HEK293T (cell line): ENCODE results near the gene AKR1C2.
"Not testable (repeated sequence)": the region's sequence is repeated elsewhere in the genome, so short reads cannot be mapped to it uniquely, and the experiment has no call there.

Experiments used
- CTCF ChIA-PET: fragments of 350-600 bp; formaldehyde crosslinking; extraction: SDS; loops from one replicate; lab custom pipeline; 2021; ENCODE audit warnings: antibody characterized with exemption, inconsistent platforms; lab: Yijun Ruan, JAX
- POLR2A ChIA-PET: fragments of 350-600 bp; formaldehyde crosslinking; extraction: SDS; loops from one replicate; lab custom pipeline; 2020; ENCODE audit warnings: antibody characterized with exemption, inconsistent platforms; lab: Yijun Ruan, JAX
- DNase-seq: peaks from one replicate; pipeline ENCODE4 v3.0.0; 2012; ENCODE audit warnings: mixed read lengths; ENCODE audit errors: extremely low spot score
- ARNT ChIP-seq: fragments of 450-650 bp; IDR thresholded peaks from 2 replicates; pipeline ENCODE4 v1.6.1; 2017; ENCODE audit warnings: mild to moderate bottlenecking
- BHLHE40 ChIP-seq: fragments of 450-650 bp; IDR thresholded peaks from 2 replicates; pipeline ENCODE4 v1.6.1; 2016; ENCODE audit warnings: mild to moderate bottlenecking, moderate library complexity, borderline replicate concordance
- CTBP1 ChIP-seq: fragments of 450-650 bp; IDR thresholded peaks from 2 replicates; pipeline ENCODE4 v1.6.1; 2016; ENCODE audit warnings: borderline replicate concordance
- ELF4 ChIP-seq: fragments of 450-650 bp; IDR thresholded peaks from 2 replicates; pipeline ENCODE4 v1.6.1; 2017; ENCODE audit warnings: antibody characterized with exemption
- FOXA1 ChIP-seq: fragments of 450-650 bp; IDR thresholded peaks from 2 replicates; pipeline ENCODE4 v1.6.1; 2016; ENCODE audit warnings: mild to moderate bottlenecking
- FOXK2 ChIP-seq: fragments of 450-650 bp; IDR thresholded peaks from 2 replicates; pipeline ENCODE4 v1.6.1; 2016; ENCODE audit warnings: mild to moderate bottlenecking
- FOXM1 ChIP-seq: fragments of 450-650 bp; IDR thresholded peaks from 2 replicates; pipeline ENCODE4 v1.6.1; 2017; ENCODE audit warnings: mild to moderate bottlenecking, borderline replicate concordance
- HDGF ChIP-seq: fragments of 450-650 bp; IDR thresholded peaks from 2 replicates; pipeline ENCODE4 v1.6.1; 2017; ENCODE audit warnings: antibody characterized with exemption, borderline replicate concordance
- L3MBTL2 ChIP-seq: fragments of 450-650 bp; conservative IDR thresholded peaks from 2 replicates; pipeline ENCODE4 v1.6.1; 2016; ENCODE audit warnings: mild to moderate bottlenecking
- LEF1 ChIP-seq: fragments of 450-650 bp; IDR thresholded peaks from 2 replicates; pipeline ENCODE4 v1.6.1; 2017; ENCODE audit warnings: mild to moderate bottlenecking, borderline replicate concordance
- NFRKB ChIP-seq: fragments of 450-650 bp; IDR thresholded peaks from 2 replicates; pipeline ENCODE4 v1.6.1; 2016; ENCODE audit warnings: mild to moderate bottlenecking, moderate library complexity
- SP1 ChIP-seq: fragments of 450-650 bp; IDR thresholded peaks from 2 replicates; pipeline ENCODE4 v1.6.1; 2017
- SUZ12 ChIP-seq: fragments of 450-650 bp; IDR thresholded peaks from 2 replicates; pipeline ENCODE4 v1.6.1; 2016; ENCODE audit warnings: mild to moderate bottlenecking
- TARDBP ChIP-seq: fragments of 450-650 bp; IDR thresholded peaks from 2 replicates; pipeline ENCODE4 v1.6.1; 2016
- ZNF384 ChIP-seq: fragments of 450-650 bp; IDR thresholded peaks from 2 replicates; pipeline ENCODE4 v1.6.1; 2016
- TF ChIP-seq, protein P1 (sequence below): fragments of 450-650 bp; IDR thresholded peaks from 2 replicates; pipeline ENCODE4 v1.6.1; 2016

Gene AKR1C2

DNA sequence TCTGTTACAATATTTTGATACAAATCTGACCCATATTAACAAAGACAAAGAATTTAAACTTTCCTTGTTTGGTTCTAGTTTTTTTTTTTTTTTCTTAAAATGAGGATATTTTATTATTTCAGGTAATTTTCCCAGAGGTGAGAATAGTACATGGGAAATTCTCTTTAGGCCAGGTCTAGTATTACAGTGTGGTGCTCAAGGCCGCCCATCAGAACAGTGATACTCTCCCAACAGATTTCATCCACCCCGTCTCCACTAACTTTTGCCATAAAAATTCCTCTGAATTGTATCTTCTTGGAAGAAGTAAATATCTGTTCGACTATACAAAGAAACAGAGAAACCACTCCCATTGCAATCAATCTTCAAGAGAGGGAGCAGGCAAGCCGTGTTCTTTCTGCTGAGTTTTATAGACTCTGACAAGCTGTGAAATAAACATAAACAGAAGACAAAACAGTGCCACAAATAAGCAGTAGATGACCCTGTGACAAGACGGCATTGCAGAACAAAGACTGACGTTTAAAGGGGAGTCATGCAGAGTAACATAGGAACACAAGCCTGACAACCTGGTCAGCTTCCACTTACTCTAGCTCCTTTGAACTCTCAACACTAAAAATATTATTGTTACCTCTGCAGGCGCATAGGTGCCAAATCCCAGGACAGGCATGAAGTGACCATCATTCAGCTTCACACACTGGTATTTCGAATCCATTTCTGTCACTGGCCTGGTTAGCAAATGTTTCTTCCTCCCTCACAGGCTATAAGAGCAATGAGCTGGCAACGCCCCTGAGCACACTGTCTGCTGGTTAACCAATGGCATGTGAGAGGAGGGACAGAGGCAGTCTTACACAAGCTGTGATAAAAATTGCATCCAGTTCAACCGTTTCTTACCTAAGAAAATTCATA, at the start of gene AKR1C2:
Gene AKR1C2, minus strand, starts transcription at position 731 of the 903 bp plus-strand sequence. Its CDS starts 22 bp downstream, at position 709.
- POLR2A ChIA-PET, CTCF ChIA-PET, DNase-seq: not testable (repeated sequence)

DNA sequence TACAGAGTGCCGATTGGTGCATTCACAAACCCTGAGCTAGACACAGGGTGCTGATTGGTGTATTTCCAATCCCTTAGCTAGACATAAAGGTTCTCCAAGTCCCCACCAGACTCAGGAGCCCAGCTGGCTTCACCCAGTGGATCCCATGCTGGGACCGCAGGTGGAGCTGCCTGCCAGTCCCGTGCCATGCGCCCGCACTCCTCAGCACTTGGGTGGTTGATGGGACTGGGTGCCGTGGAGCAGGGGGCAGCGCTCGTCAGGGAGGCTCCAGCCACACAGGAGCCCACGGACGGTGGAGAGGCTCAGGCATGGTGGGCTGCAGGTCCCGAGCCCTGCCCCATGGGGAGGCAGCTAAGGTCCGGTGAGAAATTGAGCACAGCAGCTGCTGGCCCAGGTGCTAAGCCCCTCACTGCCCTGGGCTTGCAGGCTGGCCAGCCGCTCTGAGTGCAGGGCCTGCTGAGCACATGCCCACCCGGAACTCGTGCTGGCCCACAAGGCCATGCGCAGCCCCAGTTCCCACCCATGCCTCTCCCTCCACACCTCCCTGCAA, 49.4 kb upstream of the AKR1C2 start:
- CTCF ChIA-PET, POLR2A ChIA-PET, DNase-seq: not testable (repeated sequence)

DNA sequence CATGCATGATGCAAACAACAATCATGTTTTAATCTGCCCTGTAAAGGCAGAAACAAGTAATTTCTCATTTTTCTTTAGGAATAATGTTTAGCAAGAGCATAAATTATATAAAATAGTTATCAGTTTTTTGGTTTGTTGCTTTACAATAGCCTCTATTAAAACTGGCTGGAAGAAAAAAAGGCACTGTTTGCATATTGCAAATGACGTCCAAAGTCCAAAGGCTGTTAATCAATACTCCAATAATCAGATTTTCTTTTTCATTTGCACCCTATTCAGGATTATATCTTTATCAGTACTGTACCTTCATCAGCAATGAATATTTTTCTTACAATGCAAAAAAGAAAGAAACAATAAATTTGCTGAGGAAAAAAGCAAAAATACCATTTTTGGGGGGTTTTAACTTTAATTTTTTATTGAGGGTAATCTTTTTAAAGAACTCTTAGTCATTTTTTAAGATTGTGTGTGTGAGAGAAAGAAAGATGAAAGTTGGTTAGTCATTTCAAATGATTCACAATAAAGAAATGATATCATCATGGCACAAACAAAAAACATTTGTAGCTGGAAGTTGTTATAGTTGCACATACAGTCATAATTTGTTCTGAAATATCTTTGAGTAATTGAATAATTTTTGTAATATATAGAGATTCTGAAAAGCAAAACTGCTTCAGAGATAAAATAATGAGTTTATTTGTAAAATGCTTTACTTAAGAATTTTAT, 44.4 kb upstream of the AKR1C2 start:
- TF ChIP-seq BHLHE40, result no peak
- TF ChIP-seq NFRKB, result no peak
- TF ChIP-seq SUZ12, result no peak
- no peak for TF ChIP-seq FOXK2
- no peak for TF ChIP-seq ARNT
- TF ChIP-seq L3MBTL2, result no peak
- TF ChIP-seq ELF4, result no peak
- no peak for TF ChIP-seq ZNF384
- TF ChIP-seq CTBP1, result no peak
- no peak for TF ChIP-seq LEF1
- no peak for TF ChIP-seq FOXM1
- TF ChIP-seq HDGF, result no peak
- TF ChIP-seq TARDBP, result no peak
- TF ChIP-seq FOXA1, result no peak
- TF ChIP-seq SP1, result no peak
- TF ChIP-seq, protein P1, sequence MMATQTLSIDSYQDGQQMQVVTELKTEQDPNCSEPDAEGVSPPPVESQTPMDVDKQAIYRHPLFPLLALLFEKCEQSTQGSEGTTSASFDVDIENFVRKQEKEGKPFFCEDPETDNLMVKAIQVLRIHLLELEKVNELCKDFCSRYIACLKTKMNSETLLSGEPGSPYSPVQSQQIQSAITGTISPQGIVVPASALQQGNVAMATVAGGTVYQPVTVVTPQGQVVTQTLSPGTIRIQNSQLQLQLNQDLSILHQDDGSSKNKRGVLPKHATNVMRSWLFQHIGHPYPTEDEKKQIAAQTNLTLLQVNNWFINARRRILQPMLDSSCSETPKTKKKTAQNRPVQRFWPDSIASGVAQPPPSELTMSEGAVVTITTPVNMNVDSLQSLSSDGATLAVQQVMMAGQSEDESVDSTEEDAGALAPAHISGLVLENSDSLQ, result no peak
- no peak for DNase-seq
- ChIA-PET POLR2A (no interaction called here), CTCF (no interaction called here)

DNA sequence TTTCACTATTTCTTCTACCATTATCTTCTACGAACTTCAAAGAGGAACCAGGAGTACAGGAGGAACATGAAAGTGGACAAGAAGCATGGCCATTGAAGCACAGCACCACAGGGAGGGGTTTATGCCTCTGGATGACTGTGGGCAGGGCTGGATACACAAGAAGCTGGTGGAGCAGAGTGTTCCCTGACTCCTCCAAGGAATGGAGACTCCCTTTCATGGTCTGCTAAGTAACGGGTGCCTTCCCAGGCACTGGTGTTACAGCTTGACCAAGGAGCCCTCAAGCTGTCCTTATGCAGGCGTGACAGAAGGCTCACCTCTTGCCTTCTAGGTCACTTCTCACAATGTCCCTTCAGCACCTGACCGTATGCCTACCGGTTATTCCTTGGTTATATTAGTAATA, 43.4 kb upstream of the AKR1C2 start:
- DNase-seq, CTCF ChIA-PET, POLR2A ChIA-PET: not testable (repeated sequence)

DNA sequence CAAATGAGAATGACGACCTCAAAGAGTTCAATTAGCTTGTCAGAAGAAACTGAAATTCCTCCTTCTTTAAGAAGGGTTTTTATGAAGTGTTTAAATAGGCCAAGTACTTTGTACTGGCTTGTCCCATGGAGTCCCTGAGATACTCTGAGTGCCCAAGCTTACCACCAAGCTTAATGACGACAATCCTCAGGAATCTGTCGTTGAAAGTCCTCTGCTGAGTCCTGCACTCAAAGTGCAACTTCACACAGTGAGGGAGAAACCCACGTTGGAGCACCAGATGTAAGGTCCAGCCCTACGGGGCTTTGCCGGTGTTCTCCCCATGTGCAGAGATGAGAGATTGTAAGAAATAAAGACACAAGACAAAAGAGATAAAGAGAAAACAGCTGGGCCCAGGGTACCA, 42.8 kb upstream of the AKR1C2 start:
- DNase-seq, result no peak
- TF ChIP-seq SP1 (no peak), FOXA1 (no peak), BHLHE40 (no peak), FOXK2 (no peak), FOXM1 (no peak), L3MBTL2 (no peak), ELF4 (no peak), NFRKB (no peak), ARNT (no peak), TARDBP (no peak), SUZ12 (no peak), LEF1 (no peak), CTBP1 (no peak), HDGF (no peak), ZNF384 (no peak)
- TF ChIP-seq, protein P1, result no peak
- CTCF ChIA-PET, result no interaction called here
- POLR2A ChIA-PET, result no interaction called here

DNA sequence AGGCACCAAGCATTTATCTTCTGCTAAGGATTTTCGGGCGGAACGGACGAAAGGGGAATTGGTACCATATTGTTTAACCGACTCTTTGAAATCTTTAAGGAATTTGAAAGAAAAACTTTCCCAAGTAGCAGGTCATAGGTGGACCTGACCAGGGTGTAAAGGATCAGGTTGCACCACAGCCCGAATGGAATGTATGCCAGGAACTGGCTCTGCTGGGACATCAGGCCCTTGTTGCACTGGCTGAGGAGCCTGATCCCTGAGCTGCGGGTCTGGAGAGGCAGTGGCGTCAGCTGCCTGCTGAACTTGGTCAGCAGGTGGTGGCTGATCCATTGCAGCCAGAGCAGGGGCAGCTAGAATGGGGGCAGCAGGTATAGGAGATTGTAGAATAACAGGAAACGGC, 41.4 kb upstream of the AKR1C2 start:
- DNase-seq, result no peak
- TF ChIP-seq ELF4 (no peak), FOXA1 (no peak), L3MBTL2 (no peak), BHLHE40 (no peak), SUZ12 (no peak), FOXK2 (no peak), ZNF384 (no peak), LEF1 (no peak), HDGF (no peak), CTBP1 (no peak)
- ChIA-PET CTCF (no interaction called here), POLR2A (no interaction called here)

DNA sequence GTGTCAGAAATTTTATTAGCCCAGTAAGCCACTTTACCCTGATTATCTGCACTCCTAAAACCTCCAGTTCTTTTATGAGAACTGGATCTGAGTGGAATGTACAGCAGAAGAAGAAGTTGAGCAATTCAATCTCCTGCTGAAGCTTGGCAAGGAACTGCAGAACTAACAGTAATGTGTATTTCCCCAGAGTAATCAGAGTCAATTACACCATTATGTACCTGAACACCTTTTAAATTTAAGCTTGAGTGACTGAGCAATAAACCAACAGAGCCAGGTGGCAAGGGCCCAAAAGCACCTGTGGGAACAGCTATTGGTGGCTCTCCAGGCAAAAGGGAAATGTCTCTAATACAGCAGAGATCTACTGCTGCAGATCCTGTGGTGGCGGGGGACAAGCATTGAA, 40.1 kb upstream of the AKR1C2 start:
- CTCF ChIA-PET, result interaction anchor here (0.6 kb wide), 1 partner anchor 302 kb away, joined by 3 read pairs; no protein-coding TSS in a partner anchor
- POLR2A ChIA-PET, result no interaction called here
- no peak for DNase-seq
- TF ChIP-seq L3MBTL2 (no peak), HDGF (no peak), BHLHE40 (no peak), CTBP1 (no peak), FOXM1 (no peak), ARNT (no peak), LEF1 (no peak), FOXK2 (no peak), SP1 (no peak)
- TF ChIP-seq, protein P1, result no peak
